ENCODE data around the gene NXPH3. TPM values are rescaled to one million over a fixed set of nuclear protein-coding genes. Genes with fewer than 3 reads are reported as not detected.

NXPH3 gene
- total RNA-seq, 2 donors from 2014 or later: 0.42 to 2.1 TPM

- H3K36me3 ChIP-seq: no peaks in the 10 kb centered on the region
- no peak for TF ChIP-seq CTCF (IDR thresholded peaks at IDR 0.05)
- peaks cover 6% of the 10 kb centered on the region for H3K4me1 ChIP-seq
- no peak overlapping the region for H3K27ac ChIP-seq
- peaks cover 36% of the 10 kb centered on the region for H3K27me3 ChIP-seq
- intact Hi-C loops (cut with DNase I): loop anchor here (5.0 kb wide), 2 partner anchors 202 to 277 kb away; no protein-coding TSS in a partner anchor
- peak overlapping the region; percentile 40 for H3K4me3 ChIP-seq
- H3K9me3 ChIP-seq: no peaks in the 10 kb centered on the region
- no peak overlapping the region for H3K9ac ChIP-seq (ENCODE audit: low read depth in 2 of 2, low read length in 2 of 2)
- DNase-seq: no peak
Observed at GRCh38 chr17:49574945-49575678, 559 bp upstream of the NXPH3 start.

GRCh38 chr17:49576088-49576916 lies 631 bp downstream of the NXPH3 start:
- peaks cover 6% of the 10 kb centered on the region for H3K4me1 ChIP-seq
- no peaks in the 10 kb centered on the region for H3K9me3 ChIP-seq
- no peak for TF ChIP-seq CTCF (IDR thresholded peaks at IDR 0.05)
- intact Hi-C loops (cut with DNase I): loop anchor here (5.0 kb wide), 1 partner anchor 201 kb away; no protein-coding TSS in a partner anchor
- no peaks in the 10 kb centered on the region for H3K36me3 ChIP-seq
- DNase-seq: no peak
- peak overlapping the region; percentile 34 to 64 for H3K9ac ChIP-seq (ENCODE audit: low read depth in 2 of 2, low read length in 2 of 2)
- H3K27me3 ChIP-seq: peaks cover 36% of the 10 kb centered on the region
- H3K27ac ChIP-seq: peak overlapping the region; percentile 55
- peak overlapping the region; percentile 40 for H3K4me3 ChIP-seq

- no peak for DNase-seq
- peaks cover 36% of the 10 kb centered on the region for H3K27me3 ChIP-seq
- H3K4me1 ChIP-seq: peaks cover 6% of the 10 kb centered on the region
- peak overlapping the region; percentile 40 for H3K4me3 ChIP-seq
- H3K9me3 ChIP-seq: no peaks in the 10 kb centered on the region
- TF ChIP-seq CTCF (IDR thresholded peaks at IDR 0.05): no peak
- H3K36me3 ChIP-seq: no peaks in the 10 kb centered on the region
- no peak overlapping the region for H3K27ac ChIP-seq
- peak overlapping the region; percentile 14 to 64 for H3K9ac ChIP-seq (ENCODE audit: low read depth in 2 of 2, low read length in 2 of 2)
- intact Hi-C loops (cut with DNase I): loop anchor here (5.0 kb wide), 1 partner anchor 200 kb away; no protein-coding TSS in a partner anchor
Observed at GRCh38 chr17:49576917-49577649, 1.4 kb downstream of the NXPH3 start.

GRCh38 chr17:49577650-49577934 lies 1.9 kb downstream of the NXPH3 start:
- Histone ChIP-seq H3K27ac (no peak overlapping the region), H3K4me1 (peaks cover 6% of the 10 kb centered on the region), H3K9me3 (no peaks in the 10 kb centered on the region), H3K4me3 (no peak overlapping the region), H3K27me3 (peaks cover 36% of the 10 kb centered on the region), H3K36me3 (no peaks in the 10 kb centered on the region), H3K9ac (ENCODE audit: low read depth in 2 of 2, low read length in 2 of 2) (peak overlapping the region in 1 of 2 donors; percentile 14)
- intact Hi-C loops (cut with DNase I): loop anchor here (5.0 kb wide), 1 partner anchor 200 kb away; no protein-coding TSS in a partner anchor
- no peak for DNase-seq
- no peak for TF ChIP-seq CTCF (IDR thresholded peaks at IDR 0.05)

- H3K36me3 ChIP-seq: no peaks in the 10 kb centered on the region
- peaks cover 36% of the 10 kb centered on the region for H3K27me3 ChIP-seq
- H3K4me3 ChIP-seq: no peak overlapping the region
- no peak for TF ChIP-seq CTCF (IDR thresholded peaks at IDR 0.05)
- H3K4me1 ChIP-seq: peaks cover 6% of the 10 kb centered on the region
- H3K27ac ChIP-seq: no peak overlapping the region
- H3K9ac ChIP-seq (ENCODE audit: low read depth in 2 of 2, low read length in 2 of 2): no peak overlapping the region
- H3K9me3 ChIP-seq: no peaks in the 10 kb centered on the region
- no peak for DNase-seq
- intact Hi-C loops (cut with DNase I): loop anchor here (5.0 kb wide), 1 partner anchor 199 kb away; no protein-coding TSS in a partner anchor
Observed at GRCh38 chr17:49577963-49578362, 2.3 kb downstream of the NXPH3 start.

All from colonic mucosa (tissue), 4 donors.